HEK293 (cell line): ENCODE measurements around the gene ARL13B.
A peak's percentile ranks its signal among the peaks of the same experiment; 100 is the strongest.

Experiments
- CTCF ChIA-PET: fragments of 350-600 bp; formaldehyde crosslinking; extraction: SDS; loops from one replicate; lab custom pipeline; 2021; ENCODE audit warnings: antibody characterized with exemption; lab: Yijun Ruan, JAX
- POLR2A ChIA-PET: fragments of 300-600 bp; formaldehyde crosslinking; extraction: SDS; loops from one replicate; lab custom pipeline; 2020; ENCODE audit warnings: antibody characterized with exemption, inconsistent platforms; lab: Yijun Ruan, JAX
- H3K27ac ChIP-seq: fragments of 200-500 bp; sonication (Bioruptor generic); 2 replicates; pipeline ENCODE4 v1.5.1; 2014; ENCODE audit warnings: low read depth, low read length, control low read depth, inconsistent platforms; ENCODE audit errors: extremely low read depth
- H3K36me3 ChIP-seq, 2 experiments: fragments of 200-500 bp in 1 of 2; sonication (Bioruptor generic) in 1 of 2; 1 replicate in 1 of 2; 2 replicates in 1 of 2; pipeline ENCODE4 v1.5.1; 2014 to 2017; ENCODE audit warnings: inconsistent platforms in 2 of 2, low read length in 2 of 2; ENCODE audit not compliant: control insufficient read depth in 2 of 2, insufficient read depth in 1 of 2
- H3K4me1 ChIP-seq: fragments of 200-500 bp; sonication (Bioruptor generic); 2 replicates; pipeline ENCODE4 v1.5.1; 2014; ENCODE audit warnings: mild to moderate bottlenecking, low read length, inconsistent platforms; ENCODE audit not compliant: control insufficient read depth, insufficient read depth
- H3K4me3 ChIP-seq: 2 replicates; pipeline ENCODE4 v1.5.1; 2011; ENCODE audit warnings: low read depth, mild to moderate bottlenecking, control low read depth, low read length, moderate library complexity
- H3K9me3 ChIP-seq: fragments of 200-500 bp; sonication (Bioruptor generic); 2 replicates; pipeline ENCODE4 v1.5.1; 2014; ENCODE audit warnings: low read depth, low read length, inconsistent platforms; ENCODE audit not compliant: control insufficient read depth, insufficient read depth
- BCL11A ChIP-seq: fragments of 450-650 bp; formaldehyde crosslinking; IDR thresholded peaks from 2 replicates; pipeline ENCODE4 v1.5.1; 2016; ENCODE audit warnings: low read depth, missing biosample characterization, missing genetic modification characterization
- BCL11B ChIP-seq: fragments of 450-650 bp; formaldehyde crosslinking; IDR thresholded peaks from 2 replicates; pipeline ENCODE4 v1.5.1; 2016; ENCODE audit warnings: low read depth, missing biosample characterization, missing genetic modification characterization
- CTCF ChIP-seq: fragments of 450-650 bp; formaldehyde crosslinking; IDR thresholded peaks from 2 replicates; pipeline ENCODE4 v1.5.1; 2016; ENCODE audit warnings: missing biosample characterization, missing genetic modification characterization
- GLI4 ChIP-seq: fragments of 450-650 bp; formaldehyde crosslinking; IDR thresholded peaks from 2 replicates; pipeline ENCODE4 v1.5.1; 2016; ENCODE audit warnings: missing biosample characterization, missing genetic modification characterization
- KLF1 ChIP-seq: fragments of 450-650 bp; formaldehyde crosslinking; IDR thresholded peaks from 2 replicates; pipeline ENCODE4 v1.5.1; 2016; ENCODE audit warnings: missing biosample characterization, missing genetic modification characterization
- KLF16 ChIP-seq: fragments of 450-650 bp; formaldehyde crosslinking; IDR thresholded peaks from 2 replicates; pipeline ENCODE4 v1.5.1; 2017; ENCODE audit warnings: missing biosample characterization, missing genetic modification characterization
- PBX3 ChIP-seq: sonication (generic); formaldehyde crosslinking; IDR thresholded peaks from 2 replicates; pipeline ENCODE4 v1.8.1; 2022; ENCODE audit warnings: mild to moderate bottlenecking, moderate library complexity, missing genetic modification reagents
- PRDM10 ChIP-seq: fragments of 450-650 bp; formaldehyde crosslinking; IDR thresholded peaks from 2 replicates; pipeline ENCODE4 v1.5.1; 2016; ENCODE audit warnings: missing biosample characterization, missing genetic modification characterization
- PRDM6 ChIP-seq: fragments of 450-650 bp; formaldehyde crosslinking; IDR thresholded peaks from 2 replicates; pipeline ENCODE4 v1.5.1; 2017; ENCODE audit warnings: missing biosample characterization, missing genetic modification characterization
- TCF7L2 ChIP-seq: IDR thresholded peaks from 2 replicates; pipeline ENCODE4 v1.6.1; 2011; ENCODE audit warnings: low read depth, mild to moderate bottlenecking, inconsistent platforms, low read length, moderate library complexity, borderline replicate concordance
- WT1 ChIP-seq: fragments of 450-650 bp; formaldehyde crosslinking; IDR thresholded peaks from 2 replicates; pipeline ENCODE4 v1.5.1; 2016; ENCODE audit warnings: missing biosample characterization, missing genetic modification characterization
- ZBTB17 ChIP-seq: fragments of 450-650 bp; formaldehyde crosslinking; IDR thresholded peaks from 2 replicates; pipeline ENCODE4 v1.5.1; 2016; ENCODE audit warnings: missing biosample characterization, missing genetic modification characterization
- ZNF184 ChIP-seq: fragments of 450-650 bp; IDR thresholded peaks from 2 replicates; pipeline ENCODE4 v1.5.1; 2018; ENCODE audit warnings: missing biosample characterization, mild to moderate bottlenecking, missing genetic modification characterization
- ZNF280C ChIP-seq: fragments of 450-650 bp; formaldehyde crosslinking; IDR thresholded peaks from 2 replicates; pipeline ENCODE4 v1.5.1; 2016; ENCODE audit warnings: missing biosample characterization, missing genetic modification characterization
- ZNF324 ChIP-seq: fragments of 450-650 bp; formaldehyde crosslinking; IDR thresholded peaks from 2 replicates; pipeline ENCODE4 v1.5.1; 2016; ENCODE audit warnings: missing biosample characterization, missing genetic modification characterization
- ZNF341 ChIP-seq: fragments of 450-650 bp; formaldehyde crosslinking; IDR thresholded peaks from 2 replicates; pipeline ENCODE4; 2016; ENCODE audit warnings: low read depth, missing biosample characterization, missing genetic modification characterization
- ZNF391 ChIP-seq: fragments of 450-650 bp; formaldehyde crosslinking; IDR thresholded peaks from 2 replicates; pipeline ENCODE4 v1.5.1; 2016; ENCODE audit warnings: low read depth, missing biosample characterization, missing genetic modification characterization, borderline replicate concordance
- ZNF513 ChIP-seq: fragments of 450-650 bp; IDR thresholded peaks from 2 replicates; pipeline ENCODE4 v1.5.1; 2018; ENCODE audit warnings: missing biosample characterization, missing genetic modification characterization
- ZNF544 ChIP-seq: fragments of 450-650 bp; formaldehyde crosslinking; IDR thresholded peaks from 2 replicates; pipeline ENCODE4 v1.5.0; 2017; ENCODE audit warnings: missing biosample characterization, missing genetic modification characterization
- ZNF610 ChIP-seq: fragments of 450-650 bp; formaldehyde crosslinking; IDR thresholded peaks from 2 replicates; pipeline ENCODE4 v1.5.1; 2016; ENCODE audit warnings: missing biosample characterization, missing genetic modification characterization, borderline replicate concordance
- ZNF623 ChIP-seq: fragments of 450-650 bp; formaldehyde crosslinking; IDR thresholded peaks from 2 replicates; pipeline ENCODE4 v1.5.1; 2016; ENCODE audit warnings: missing biosample characterization, missing genetic modification characterization
- ZNF701 ChIP-seq: fragments of 450-650 bp; formaldehyde crosslinking; IDR thresholded peaks from 2 replicates; pipeline ENCODE4 v1.5.1; 2016; ENCODE audit warnings: missing biosample characterization, missing genetic modification characterization

ARL13B gene

GRCh38 chr3:93969997-93970396, 10.0 kb upstream of the ARL13B start (continued):
- TF ChIP-seq ZNF280C (tag by site-specific recombination): no peak

- CTCF ChIA-PET: interaction anchor here (0.6 to 0.7 kb wide), 2 partner anchors 21 to 31 kb away, joined by 3 to 4 read pairs; no protein-coding TSS in a partner anchor
- H3K36me3 ChIP-seq: no peaks in the 10 kb centered on the region
- H3K27ac ChIP-seq: peak within 1 kb of the TSS; percentile 73
- no peaks in the 10 kb centered on the region for H3K4me1 ChIP-seq
- peak within 1 kb of the TSS; percentile 58 for H3K4me3 ChIP-seq
- no peaks in the 10 kb centered on the region for H3K9me3 ChIP-seq
- POLR2A ChIA-PET: interaction anchor here (0.6 to 3.6 kb wide), 5 partner anchors 11 to 149 kb away, joined by 3 to 12 read pairs (median 4); partner anchors contain the start of genes DHFR2 and NSUN3
- peak; percentile 28; the same call in 1 of the 2 replicates for TF ChIP-seq PRDM10 (tag by site-specific recombination)
- TF ChIP-seq KLF1: no peak
- no peak for TF ChIP-seq ZNF623 (tag by site-specific recombination)
- peak; percentile 90 for TF ChIP-seq ZNF341 (tag by site-specific recombination)
- TF ChIP-seq ZNF610 (tag by site-specific recombination): no peak
- TF ChIP-seq BCL11B: no peak
- TF ChIP-seq ZNF391: no peak
- TF ChIP-seq PBX3 (CRISPR knock-in tag): no peak
- no peak for TF ChIP-seq ZNF701 (tag by site-specific recombination)
- TF ChIP-seq ZNF324: 0 out of 2 replicates have a peak, but pooled peaks have one; percentile 30
- peak; percentile 53; the same call in 1 of the 2 replicates for TF ChIP-seq CTCF (tag by site-specific recombination)
- TF ChIP-seq ZNF513: no peak
- no peak for TF ChIP-seq ZBTB17 (tag by site-specific recombination)
- TF ChIP-seq BCL11A: no peak
- TF ChIP-seq PRDM6: no peak
- no peak for TF ChIP-seq WT1 (tag by site-specific recombination)
- no peak for TF ChIP-seq TCF7L2
- TF ChIP-seq ZNF184 (tag by site-specific recombination): no peak
- TF ChIP-seq KLF16 (tag by site-specific recombination): no peak
- no peak for TF ChIP-seq GLI4
- no peak for TF ChIP-seq ZNF544 (tag by site-specific recombination)
Observed at GRCh38 chr3:93973131-93974126, 6.5 kb upstream of the ARL13B start, which contains the start of gene PROS1. PROS1 (minus strand) TSS chr3:93973896; CDS start chr3:93973749, 147 bp downstream.
